GM18519 (cell line): ENCODE data around the gene CNN1.
"Not testable (repeated sequence)": the region's sequence is repeated elsewhere in the genome, so short reads cannot be mapped to it uniquely, and the experiment has no call there.

ENCODE experiments used
- ATAC-seq: cut with Tn5 transposase; IDR thresholded peaks from one replicate; pipeline ENCODE4 v1.9.1; 2021; ENCODE audit warnings: mild to moderate bottlenecking, moderate library complexity; ENCODE audit not compliant: unreplicated experiment, low FRiP score

Gene CNN1

DNA sequence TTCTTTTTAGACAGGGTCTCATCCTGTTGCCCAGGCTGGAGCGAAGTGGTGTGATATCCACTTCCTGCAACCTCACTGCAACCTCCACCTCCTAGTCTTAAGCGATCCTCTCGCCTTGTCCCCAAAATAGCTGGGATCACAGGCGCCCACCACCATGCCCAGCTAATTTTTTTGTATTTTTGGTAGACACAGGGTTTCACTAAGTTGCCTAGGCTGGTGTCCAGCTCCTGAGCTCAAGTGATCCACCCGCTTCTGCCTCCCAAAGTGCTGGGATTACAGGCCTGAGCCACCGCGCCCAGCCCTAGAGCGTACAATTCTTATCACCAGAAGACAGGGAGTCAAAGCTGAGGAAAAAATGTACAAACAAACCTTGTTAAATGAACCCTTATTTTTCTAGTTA lies 24.9 kb downstream of the CNN1 start:
- ATAC-seq: no peak

DNA sequence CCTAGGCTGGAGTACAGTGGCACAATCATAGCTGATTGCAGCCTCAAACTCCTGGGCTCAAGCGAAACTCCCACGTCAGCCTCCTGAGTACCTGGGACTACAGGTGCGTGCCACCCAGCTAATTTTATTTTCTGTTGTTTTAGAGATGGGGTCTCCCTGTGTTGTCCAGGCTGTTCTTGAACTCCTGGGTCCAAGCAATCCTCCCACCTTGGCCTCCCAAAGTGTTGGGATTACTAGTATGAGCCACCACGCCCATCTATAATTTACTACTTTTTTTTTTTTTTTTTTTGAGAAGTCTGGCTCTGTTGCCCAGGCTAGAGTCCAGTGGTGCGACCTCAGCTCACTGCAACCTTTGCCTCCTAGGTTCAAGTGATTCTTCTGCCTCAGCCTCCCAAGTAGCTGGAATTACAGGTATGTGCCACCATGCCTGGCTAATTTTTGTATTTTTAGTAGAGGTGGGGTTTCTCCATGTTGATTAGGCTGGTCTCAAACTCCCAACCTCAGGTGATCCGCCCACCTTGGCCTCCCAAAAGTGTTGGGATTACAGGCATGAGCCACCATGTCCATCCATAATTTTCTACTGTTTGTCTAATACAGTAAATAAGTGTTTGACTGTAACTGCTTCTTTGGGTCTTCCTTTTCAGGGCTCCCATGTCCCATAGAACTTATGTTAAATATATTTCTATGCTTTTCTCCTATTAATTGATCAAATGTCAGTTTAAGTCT lies 25.6 kb downstream of the CNN1 start:
- ATAC-seq: not testable (repeated sequence)

DNA sequence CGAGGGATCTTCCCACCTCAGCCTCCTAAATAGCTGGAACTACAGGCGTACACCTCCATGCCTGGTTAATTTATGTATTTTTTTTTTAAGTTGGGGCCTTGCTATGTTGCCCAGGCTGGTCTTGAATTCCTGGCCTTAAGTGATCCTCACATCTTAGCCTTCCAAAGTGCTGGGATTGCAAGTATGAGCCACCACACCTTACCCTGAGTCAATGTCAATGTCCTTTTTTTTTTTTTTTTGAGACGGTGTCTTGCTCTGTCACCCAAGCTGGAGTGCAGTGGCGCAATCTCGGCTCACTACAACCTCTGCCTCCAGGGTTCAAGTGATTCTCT lies 27.0 kb downstream of the CNN1 start:
- ATAC-seq: not testable (repeated sequence)

DNA sequence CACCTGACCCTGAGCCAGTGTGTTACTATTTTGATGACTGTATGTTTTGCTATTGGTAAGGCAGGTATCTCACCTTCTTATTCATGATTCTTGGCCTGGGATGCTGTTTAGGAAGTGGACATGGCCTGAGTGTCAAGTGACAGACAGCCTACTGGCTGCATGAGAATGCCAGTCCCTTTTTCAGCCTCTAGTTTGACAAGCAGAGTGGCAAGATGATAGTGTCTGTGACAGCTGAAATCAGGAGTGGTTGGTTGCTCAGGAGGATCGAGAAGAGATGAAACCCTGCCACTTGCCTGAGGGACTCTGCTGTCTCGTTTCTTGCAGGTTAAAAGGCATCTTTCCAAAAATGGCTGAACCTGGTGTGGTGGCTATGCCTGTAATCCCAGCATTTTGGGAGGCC lies 27.5 kb downstream of the CNN1 start:
- no peak for ATAC-seq

DNA sequence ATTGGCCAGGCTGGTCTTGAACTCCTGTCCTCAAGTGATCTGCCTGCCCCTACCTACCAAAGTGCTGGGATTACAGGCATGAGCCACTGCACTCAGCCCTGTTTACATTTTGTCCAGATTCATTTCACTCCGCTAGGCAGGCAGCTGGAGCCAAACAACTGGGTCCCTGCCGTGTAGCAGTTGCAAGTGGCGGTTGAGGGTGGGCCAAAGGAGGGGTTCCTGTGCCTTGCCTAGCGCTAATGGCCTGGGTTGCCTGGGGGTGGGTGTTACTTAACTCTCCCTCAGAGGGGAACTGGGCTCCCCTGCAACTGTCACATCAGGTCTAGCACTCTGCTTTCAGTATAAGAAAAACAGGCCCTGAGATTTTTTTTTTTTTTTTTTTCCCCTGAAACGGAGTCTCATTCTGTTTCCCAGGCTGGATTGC lies 31.4 kb downstream of the CNN1 start:
- ATAC-seq: no peak

DNA sequence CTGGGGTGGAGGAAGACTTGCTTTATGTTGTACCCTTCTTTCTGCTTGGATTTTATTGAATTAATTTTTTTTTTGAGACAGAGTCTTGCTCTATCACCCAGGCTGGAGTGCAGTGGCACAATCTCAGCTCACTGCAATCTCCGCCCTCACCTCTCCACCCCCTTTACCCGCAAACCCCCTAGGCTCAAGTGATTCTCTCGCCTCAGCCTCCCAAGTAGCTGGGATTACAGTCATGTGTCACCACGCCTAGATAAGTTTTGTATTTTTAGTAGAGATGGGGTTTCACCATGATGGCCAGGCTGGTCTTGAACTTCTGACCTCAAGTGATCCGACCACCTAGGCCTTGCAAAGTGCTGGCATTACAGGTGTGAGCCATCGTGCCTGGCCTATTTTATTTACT lies 34.7 kb downstream of the CNN1 start:
- ATAC-seq: not testable (repeated sequence)

DNA sequence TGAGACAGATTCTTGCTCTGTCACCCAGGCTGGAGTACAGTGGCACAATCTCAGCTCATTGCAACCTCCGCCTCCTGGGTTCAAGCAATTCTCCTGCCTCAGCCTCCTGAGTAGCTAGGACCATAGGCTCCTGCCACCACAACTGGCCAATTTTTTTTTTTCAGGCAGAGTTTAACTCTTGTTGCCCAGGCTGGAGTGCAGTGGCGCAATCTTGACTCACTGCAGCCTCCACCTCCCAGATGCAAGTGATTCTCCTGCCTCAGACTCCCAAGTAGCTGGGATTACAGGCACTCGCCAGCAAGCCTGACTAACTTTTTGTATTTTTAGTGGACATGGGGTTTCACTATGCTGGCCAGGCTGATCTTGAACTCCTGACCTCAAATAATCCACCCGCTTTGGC lies 35.1 kb downstream of the CNN1 start:
- not testable (repeated sequence) for ATAC-seq

DNA sequence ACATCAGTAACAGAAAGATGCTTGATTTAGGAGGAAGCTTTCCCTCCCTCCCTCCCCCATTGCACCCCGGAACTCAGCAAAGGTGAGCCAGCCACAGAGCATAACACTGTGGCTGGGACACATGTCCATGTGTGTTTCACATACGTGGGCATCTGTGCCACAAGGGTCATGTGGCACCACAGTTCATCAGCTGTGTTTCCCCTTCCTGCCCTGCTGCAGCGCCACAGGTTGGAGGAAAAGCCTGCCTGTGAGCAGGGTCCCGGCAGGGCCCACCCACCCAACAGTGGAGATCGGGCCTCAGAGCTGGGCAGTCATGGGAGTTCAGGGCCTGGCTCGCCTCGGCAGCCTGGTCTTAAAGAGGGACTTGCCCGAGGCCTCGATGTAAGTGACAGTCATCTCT lies 36.0 kb downstream of the CNN1 start:
- no peak for ATAC-seq

DNA sequence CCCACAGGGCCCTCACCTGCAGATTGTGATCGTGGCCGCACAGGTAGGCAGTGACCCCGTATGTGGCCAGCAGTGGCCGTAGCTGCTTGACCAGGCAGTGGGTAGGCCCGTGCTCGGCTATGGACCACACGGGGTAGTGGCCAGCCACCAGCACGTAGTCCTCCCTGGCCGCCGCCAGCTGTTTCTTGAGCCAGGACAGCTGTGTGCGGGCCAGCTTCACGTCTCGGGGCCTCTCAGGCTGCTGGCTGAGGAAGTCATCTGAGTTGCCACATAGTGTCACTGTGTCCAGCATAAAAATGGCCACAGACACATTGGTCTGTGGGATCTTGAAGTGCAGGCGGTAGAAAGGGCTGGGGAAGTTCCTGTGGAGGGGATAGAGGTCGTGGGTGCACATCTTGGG lies 37.6 kb downstream of the CNN1 start:
- ATAC-seq: no peak

DNA sequence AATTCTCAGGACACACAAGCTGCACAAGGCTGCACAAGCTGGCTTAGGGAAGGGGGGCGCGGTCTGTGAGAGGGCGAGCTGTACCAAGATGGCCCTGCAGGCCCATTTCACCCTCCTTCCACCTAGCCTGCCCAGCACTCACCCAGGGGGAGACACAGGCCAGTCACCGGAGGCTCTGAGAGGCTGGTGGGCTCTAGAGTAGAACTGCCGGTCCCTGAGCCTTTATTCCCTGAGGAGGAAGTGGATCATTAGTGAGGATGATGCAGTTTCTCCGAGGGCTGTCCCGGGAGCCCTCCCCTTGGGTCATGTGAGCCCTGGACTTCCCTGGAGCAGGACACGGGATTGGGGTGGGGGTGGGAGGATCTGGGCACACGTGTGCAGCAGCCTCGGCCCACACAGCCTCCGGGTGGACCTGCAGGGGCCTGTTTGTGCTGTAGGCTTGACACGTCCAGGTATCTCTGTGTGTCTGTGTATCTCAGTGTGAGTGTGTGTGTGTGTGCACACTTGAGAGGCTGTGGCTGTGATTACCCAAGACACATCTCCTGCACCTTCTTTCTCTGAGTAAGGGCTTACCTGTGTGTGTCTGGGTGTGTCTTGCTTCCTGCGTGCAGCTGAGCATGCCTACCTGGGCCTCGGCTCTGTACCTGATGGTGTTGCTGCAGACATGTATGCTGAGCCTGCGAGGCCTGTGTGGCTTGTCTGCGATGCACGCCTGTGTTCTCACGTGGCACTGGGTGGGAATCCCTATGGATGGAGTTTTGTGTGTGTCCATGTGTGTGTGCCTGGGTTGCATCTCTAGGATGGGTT lies 39.0 kb downstream of the CNN1 start, which contains the start of gene ACP5:
TSS of gene ACP5 (minus strand) at position 195 of the 807 bp plus-strand sequence. CDS start 328 bp downstream, outside the sequence.
- ATAC-seq: no peak

DNA sequence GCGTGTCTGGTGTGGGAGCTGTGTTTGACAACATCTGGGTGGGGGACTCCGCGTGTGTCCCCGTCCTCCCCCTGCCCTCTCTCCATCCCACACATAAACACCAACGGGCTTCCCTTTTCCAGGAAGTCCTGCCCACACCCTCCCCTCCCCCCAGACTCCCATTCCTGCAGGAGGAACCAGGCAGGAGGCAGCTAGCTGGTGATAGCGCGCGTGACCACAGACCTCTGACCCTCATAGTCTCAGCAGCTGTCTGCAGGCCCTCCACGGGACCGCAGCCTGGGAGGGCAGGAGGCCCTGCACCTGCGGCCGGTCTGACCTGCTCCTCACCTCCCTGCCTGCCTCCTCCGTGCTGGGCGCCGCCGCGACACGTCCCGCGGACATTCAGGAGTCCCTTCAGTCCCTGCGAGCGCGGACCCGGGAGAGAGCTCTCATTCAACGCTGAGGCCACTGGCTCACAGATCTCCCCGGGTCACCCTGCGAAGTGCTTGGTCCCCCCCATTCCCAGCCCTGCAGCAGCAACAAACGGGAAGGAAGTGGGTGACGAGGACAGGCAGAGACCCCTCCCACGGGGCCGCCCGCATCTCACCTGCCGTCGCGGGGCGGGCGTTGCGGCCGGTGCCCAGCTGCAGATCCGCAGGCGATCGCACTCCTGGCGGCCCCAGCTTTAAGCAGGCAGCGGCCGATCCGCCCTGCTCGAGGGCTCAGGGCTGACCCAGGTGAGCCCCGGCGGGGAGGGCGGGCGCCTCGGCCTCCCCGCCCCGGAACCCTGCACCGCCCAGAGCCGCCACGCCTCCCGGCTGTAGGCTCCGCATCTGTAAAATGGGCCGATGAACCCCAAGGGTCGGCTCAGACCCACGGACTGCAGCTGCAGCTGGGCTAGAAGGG lies 39.8 kb downstream of the CNN1 start:
- ATAC-seq: no peak

DNA sequence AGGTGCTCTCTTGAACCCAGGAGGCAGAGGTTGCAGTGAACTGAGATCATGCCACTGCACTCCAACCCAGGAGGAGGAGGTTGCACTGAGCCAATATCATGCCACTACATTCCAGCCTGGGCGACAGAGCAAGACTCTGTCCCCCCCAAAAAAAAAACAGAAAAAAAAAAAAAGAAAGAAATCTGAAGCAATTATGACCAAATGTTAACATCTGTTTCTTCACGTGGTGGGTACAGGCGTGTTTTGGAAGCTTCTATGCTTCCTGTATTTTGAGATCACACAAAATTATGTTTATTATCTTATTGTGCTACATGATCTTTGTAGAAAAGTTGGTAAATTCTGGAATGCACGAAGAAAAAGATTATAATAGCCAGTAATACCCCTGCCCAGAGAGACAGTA lies 41.5 kb downstream of the CNN1 start:
- ATAC-seq: no peak

DNA sequence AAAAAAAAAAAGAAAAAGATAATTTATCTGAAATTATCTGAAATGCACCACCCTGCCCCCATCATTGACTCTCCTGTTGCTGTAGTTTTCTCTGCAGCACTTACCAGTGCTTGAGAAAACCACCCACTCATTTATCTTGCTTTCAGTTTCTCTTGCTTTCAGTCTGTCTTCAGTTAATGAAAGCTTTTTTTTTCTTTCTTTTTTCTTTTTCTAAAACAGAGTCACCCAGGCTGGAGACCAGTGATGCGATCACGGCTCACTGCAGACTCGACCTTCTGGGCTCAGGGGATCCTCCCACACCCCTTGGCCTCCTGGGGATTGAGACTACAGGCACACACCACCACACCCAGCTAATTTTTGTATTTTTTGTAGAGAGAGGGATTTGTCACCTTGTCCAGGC lies 43.1 kb downstream of the CNN1 start:
- ATAC-seq: peak; percentile 71

DNA sequence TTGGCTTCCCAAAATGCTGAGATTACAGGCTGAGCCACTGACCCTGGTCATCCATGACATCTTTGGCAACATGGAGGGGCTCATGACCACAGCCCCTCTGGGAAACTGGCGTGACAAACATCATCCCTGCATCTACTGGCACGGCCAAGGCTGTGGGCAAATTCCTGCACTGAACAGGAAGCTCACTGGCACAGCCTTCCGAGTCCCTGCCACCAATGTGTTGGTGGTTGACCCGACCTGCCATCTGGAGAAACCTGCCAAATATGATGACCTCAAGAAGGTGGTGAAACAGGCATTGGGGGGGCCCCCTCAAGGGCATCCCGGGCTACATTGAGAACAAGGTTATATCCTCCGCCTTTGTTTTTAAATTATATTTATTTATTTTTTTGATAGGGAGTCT lies 47.7 kb downstream of the CNN1 start:
- no peak for ATAC-seq

DNA sequence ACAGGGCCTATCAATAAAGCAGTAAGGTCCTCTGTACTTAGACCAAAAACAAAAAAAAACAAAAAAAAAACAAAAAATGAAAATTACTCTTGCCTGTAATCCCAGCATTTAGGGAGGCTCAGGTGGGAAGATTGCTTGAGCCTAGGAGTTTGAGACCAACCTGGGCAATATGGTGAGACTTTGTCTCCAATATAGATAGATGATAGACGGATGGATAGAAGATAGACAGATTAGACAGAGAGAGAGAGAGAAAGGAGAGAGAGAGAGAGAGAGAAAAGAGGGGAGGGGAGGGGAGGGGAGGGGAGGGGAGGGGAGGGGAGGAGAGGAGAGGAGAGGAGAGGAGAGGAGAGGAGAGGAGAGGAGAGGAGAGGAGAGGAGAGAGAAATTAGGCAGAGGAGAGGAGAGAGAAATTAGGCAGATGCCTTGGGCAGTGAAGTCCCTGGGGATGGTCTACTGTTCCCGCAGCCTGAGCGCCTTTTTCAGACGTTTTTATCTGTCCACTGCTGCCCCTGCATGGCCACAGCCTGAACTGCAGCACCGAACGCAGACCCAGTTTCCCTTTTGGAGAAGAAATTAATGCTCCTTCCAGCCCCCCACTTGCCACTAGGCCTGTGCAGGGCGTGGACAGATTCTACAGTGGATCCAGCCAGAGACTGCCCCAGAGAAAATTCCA lies 48.8 kb downstream of the CNN1 start:
- no peak for ATAC-seq

DNA sequence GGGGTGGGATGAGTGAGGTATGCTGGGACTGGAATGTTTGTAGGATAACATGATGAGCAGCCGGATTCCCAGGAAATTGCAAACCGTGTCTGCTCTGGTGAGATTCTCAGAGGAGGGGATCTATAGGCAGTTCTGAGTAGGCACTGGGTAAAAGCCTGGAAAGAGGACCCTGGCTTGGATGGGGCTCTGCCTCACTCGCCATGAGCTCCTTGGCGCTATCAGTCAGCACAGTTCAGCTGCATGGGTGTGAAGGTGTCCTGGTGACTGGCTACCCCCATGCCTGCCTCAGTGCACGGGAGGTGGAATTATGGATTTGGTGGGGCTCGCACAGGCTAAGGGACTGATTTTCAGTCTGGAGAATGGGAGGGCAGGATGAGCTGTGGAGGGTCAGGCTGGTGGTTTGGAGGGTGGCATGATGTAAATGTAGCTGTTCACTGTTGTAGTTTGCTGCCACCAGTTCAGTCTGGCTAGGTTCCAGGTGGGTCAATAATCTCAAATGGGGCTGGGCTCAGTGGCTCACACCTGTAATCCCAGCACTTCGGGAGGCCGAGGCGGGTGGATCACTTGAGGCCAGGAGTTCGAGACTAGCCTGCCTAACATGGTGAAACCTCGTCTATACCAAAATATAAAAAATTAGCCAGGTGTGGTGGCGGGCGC lies 49.5 kb downstream of the CNN1 start:
- ATAC-seq: no peak

DNA sequence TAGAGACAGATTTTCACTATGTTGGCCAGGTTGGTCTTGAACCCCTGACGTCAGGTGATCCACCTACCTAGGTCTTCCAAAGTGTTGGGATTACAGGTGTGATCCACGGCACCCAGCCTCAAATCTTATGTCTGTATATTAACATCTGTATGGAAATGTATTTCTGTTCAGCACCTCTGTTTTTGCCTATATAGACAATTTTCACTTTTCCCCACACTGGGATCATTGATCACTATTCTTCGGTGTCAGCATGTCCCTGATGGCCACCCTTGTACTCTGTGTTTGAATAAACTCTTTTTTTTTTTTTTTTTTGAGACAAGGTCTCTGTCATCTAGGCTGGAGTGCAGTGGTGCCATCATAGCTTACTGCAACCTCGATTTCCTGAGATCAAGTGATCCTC lies 55.4 kb downstream of the CNN1 start:
- no peak for ATAC-seq

DNA sequence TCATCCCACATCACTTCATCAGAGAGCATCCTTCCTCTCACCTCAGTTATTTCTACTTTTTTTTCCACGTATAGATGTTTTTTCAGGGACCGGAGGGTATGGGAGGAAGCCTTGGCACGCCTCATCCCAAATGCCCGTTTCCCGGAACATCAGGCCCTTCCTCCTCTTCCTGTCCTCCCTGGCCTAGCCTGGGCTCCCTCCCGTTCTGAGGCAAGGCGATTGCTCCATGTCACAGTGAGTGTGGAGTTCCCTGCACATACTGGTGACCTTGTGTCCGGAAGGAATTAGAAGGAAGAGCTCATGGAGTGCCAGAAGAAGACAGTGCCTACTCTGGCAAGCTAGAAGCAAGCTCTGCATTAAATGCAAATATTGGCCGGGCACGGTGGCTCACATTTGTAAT lies 57.5 kb downstream of the CNN1 start:
- no peak for ATAC-seq

DNA sequence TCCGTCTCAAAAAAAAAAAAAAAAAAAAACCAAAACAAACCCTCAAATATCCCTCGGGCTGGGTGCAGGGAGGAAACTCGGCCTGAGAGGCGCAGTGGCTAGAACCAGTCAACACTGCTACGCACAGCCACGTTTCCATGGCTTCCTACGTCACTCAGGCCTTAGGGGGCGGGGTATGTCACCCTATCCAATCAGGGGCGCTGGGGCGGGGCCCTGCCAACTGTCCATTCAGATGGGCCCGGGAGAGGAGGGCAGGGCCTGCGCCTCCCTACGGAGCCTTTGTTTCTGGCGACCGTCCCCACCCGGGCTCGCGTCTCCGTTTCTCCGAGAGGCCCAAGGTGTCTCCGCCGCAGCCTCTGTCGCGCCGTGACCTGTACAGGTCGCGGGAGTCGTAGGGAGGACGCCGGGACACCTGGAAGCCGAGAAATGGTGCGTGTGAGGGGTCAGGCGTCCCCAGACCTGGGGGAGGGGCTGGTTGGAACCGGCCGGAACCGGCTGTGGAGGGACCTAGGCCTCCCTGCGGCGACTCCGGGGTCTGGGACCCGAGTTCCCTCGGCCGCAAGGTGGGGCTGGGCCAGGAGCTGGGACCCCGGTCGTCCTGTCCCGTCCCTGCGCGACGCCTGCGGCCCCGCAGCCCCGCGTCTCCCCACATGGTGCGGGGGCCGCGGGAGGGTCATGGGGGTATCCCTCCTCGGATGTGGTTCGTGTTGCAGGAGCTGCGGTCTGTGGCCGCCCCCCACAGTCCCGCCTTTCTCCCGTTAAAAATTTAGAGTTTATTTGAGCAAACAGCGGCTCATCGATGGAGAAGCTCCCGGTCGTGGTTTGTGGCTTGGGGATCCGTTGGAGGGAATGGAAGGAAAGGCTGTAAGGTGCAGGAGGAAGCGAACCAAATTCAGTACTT lies 58.8 kb downstream of the CNN1 start, which contains the start of gene ZNF627:
TSS of gene ZNF627 (plus strand) at position 282 of the 901 bp plus-strand sequence. CDS start at position 427, 145 bp downstream.
- peak; percentile 89 for ATAC-seq
